Uterus (tissue), 4 donors: ENCODE measurements around the gene SRRM2. TPM values are rescaled to one million over a fixed set of nuclear protein-coding genes. Genes with fewer than 3 reads are reported as not detected.

Experiments used
- DNase-seq, 2 donors: peaks; one replicate each; pipeline ENCODE4 v3.0.0-alpha.2; 2019 to 2020
- H3K27ac ChIP-seq, 2 donors: fragments of 200-600 bp; sonication (generic); 1 replicate in 1 of 2; 2 replicates in 1 of 2; pipeline ENCODE4 v1.5.1; 2016 to 2018
- H3K27me3 ChIP-seq, 2 donors: fragments of 200-600 bp; sonication (generic); one replicate each; pipeline ENCODE4 v1.5.1; 2018 to 2019; ENCODE audit warnings: control low read depth in 1 of 2
- H3K36me3 ChIP-seq, 2 donors: fragments of 200-600 bp; sonication (generic); one replicate each; pipeline ENCODE4 v1.5.1; 2019; ENCODE audit warnings: control low read depth in 1 of 2
- H3K4me1 ChIP-seq, 2 donors: fragments of 200-600 bp; sonication (generic); one replicate each; pipeline ENCODE4 v1.5.1; 2018 to 2019; ENCODE audit warnings: control low read depth in 1 of 2
- H3K4me3 ChIP-seq, 2 donors: fragments of 200-600 bp; sonication (generic); 1 replicate in 1 of 2; 2 replicates in 1 of 2; pipeline ENCODE4 v1.5.1; 2018 to 2019; ENCODE audit warnings: mild to moderate bottlenecking in 1 of 2
- H3K9me3 ChIP-seq, 2 donors: fragments of 200-600 bp; sonication (generic); one replicate each; pipeline ENCODE4 v1.5.1; 2019; ENCODE audit warnings: control low read depth in 1 of 2
- POLR2A ChIP-seq, 2 donors: fragments of 450-650 bp; IDR thresholded peaks; one replicate each; pipeline ENCODE4 v1.6.1; 2016; ENCODE audit warnings: antibody characterized with exemption in 2 of 2, mild to moderate bottlenecking in 1 of 2, moderate library complexity in 1 of 2
- intact Hi-C: fragments of 100-400 bp; cut with DNase I; formaldehyde crosslinking; loops from one replicate; pipeline ENCODE4 v1.15.1; 2023; ENCODE audit warnings: low total_unique reads
- total RNA-seq, 4 donors: library from RNA; depleted of rRNA in 3 of 4; stranded (reverse); fragments of >200 nt in 3 of 4; gene quantifications; one replicate each; pipeline versions ENCODE4 v1.1.0 to v1.2.4, GENCODE V29; 2014 to 2023
- TF ChIP-seq, protein P1 (sequence below), 4 experiments: fragments of 200-600 bp in 2 of 4; fragments of 450-650 bp in 2 of 4; sonication (generic) in 2 of 4; IDR thresholded peaks; one replicate each; pipeline ENCODE4 v1.5.1; 2016 to 2019; ENCODE audit warnings: antibody characterized with exemption in 4 of 4, mild to moderate bottlenecking in 2 of 4, moderate library complexity in 1 of 4
- donor health status: DM: yes; HTN: yes; CAD: no.

SRRM2 gene
- total RNA-seq, 4 donors from 2014 or later, result 92.7 to 900 (median 121) TPM

DNA sequence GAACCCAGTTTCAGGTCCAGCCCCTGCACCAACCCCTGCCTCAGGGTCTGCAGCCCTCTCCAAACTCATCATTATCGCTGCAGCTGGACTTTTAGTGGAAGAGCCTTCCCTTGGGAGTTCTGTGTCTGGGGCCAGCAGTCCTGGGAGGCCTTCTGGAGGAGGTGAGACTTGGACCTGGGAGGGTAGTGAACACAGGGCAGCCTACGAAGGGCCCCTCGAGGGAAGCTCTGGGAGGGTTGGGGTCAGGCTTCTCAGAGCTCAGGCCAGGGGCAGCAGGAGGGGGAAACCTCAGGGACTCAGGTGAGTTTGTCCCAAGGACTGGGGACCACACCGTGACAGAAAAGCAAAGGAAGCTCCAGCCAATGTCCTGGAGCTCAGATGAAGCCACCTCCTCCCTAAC is 11.3 kb upstream of the SRRM2 start:
- H3K4me3 ChIP-seq, result no peak overlapping the region
- intact Hi-C loops, result no loop called here
- H3K27me3 ChIP-seq, result no peaks in the 10 kb centered on the region
- TF ChIP-seq, protein P1, sequence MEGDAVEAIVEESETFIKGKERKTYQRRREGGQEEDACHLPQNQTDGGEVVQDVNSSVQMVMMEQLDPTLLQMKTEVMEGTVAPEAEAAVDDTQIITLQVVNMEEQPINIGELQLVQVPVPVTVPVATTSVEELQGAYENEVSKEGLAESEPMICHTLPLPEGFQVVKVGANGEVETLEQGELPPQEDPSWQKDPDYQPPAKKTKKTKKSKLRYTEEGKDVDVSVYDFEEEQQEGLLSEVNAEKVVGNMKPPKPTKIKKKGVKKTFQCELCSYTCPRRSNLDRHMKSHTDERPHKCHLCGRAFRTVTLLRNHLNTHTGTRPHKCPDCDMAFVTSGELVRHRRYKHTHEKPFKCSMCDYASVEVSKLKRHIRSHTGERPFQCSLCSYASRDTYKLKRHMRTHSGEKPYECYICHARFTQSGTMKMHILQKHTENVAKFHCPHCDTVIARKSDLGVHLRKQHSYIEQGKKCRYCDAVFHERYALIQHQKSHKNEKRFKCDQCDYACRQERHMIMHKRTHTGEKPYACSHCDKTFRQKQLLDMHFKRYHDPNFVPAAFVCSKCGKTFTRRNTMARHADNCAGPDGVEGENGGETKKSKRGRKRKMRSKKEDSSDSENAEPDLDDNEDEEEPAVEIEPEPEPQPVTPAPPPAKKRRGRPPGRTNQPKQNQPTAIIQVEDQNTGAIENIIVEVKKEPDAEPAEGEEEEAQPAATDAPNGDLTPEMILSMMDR (IDR thresholded peaks at IDR 0.05), result no peak
- TF ChIP-seq POLR2A (IDR thresholded peaks at IDR 0.05), result no peak
- no peak for DNase-seq
- no peak overlapping the region for H3K27ac ChIP-seq
- H3K9me3 ChIP-seq, result no peaks in the 10 kb centered on the region
- no peaks in the 10 kb centered on the region for H3K4me1 ChIP-seq
- no peaks in the 10 kb centered on the region for H3K36me3 ChIP-seq

GRCh38 chr16:2742323-2743006 is 10.0 kb upstream of the SRRM2 start:
- Histone ChIP-seq H3K27me3 (no peaks in the 10 kb centered on the region), H3K27ac (no peak overlapping the region), H3K9me3 (no peaks in the 10 kb centered on the region), H3K4me1 (no peaks in the 10 kb centered on the region), H3K36me3 (no peaks in the 10 kb centered on the region), H3K4me3 (no peak overlapping the region)
- no peak for TF ChIP-seq POLR2A (IDR thresholded peaks at IDR 0.05)
- TF ChIP-seq, protein P1 (IDR thresholded peaks at IDR 0.05), result no peak
- intact Hi-C loops, result no loop called here
- DNase-seq, result no peak

DNA sequence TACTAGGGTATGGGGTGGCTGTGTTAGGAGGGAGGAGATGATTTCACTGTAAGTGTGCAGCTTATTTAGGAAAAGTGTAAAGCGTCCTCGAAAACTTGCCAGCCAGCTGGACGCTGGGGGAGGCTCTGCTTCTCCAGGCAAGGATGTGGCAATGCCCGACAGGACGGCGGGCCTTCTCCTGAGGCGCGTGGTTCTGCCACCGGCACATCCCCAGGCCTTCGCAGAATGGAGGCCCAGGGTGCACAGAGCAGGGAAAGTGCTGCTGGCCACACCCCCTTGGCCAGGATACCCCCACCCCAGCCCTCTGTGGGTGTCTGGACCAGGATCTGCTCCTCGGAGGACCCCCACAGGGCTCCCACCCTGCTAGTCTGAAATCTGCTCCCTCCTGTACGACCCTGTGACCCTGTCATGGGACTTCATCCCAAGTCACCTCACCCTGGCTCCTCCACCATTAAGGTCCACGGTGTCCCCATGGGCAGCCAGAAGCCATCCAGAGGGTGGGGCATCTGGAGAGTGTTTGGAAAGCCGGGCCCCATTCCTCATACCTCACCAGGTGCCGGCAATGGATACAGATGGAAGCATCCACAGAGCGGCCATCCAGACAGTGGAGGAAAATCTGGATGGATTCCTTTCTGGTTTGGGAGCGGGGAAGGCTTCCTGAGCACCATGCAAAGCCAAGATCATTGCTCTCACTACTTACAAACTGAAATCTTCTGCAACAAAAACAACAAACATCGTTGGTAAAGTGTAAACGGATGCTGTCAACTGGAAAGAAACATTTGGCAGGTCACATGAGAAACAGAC is 9.2 kb upstream of the SRRM2 start:
- Histone ChIP-seq H3K36me3 (no peaks in the 10 kb centered on the region), H3K4me3 (no peak overlapping the region), H3K27ac (no peak overlapping the region), H3K9me3 (no peaks in the 10 kb centered on the region), H3K27me3 (no peaks in the 10 kb centered on the region), H3K4me1 (no peaks in the 10 kb centered on the region)
- TF ChIP-seq, protein P1 (IDR thresholded peaks at IDR 0.05), result no peak
- TF ChIP-seq POLR2A (IDR thresholded peaks at IDR 0.05), result no peak
- intact Hi-C loops, result no loop called here
- no peak for DNase-seq

GRCh38 chr16:2744711-2745110 is 7.7 kb upstream of the SRRM2 start:
- TF ChIP-seq POLR2A (IDR thresholded peaks at IDR 0.05), result no peak
- TF ChIP-seq, protein P1 (IDR thresholded peaks at IDR 0.05), result no peak

More at GRCh38 chr16:2744711-2745110, 7.7 kb upstream of the SRRM2 start:
- Histone ChIP-seq H3K9me3 (no peaks in the 10 kb centered on the region), H3K27me3 (no peaks in the 10 kb centered on the region), H3K4me3 (no peak overlapping the region), H3K27ac (no peak overlapping the region), H3K36me3 (no peaks in the 10 kb centered on the region), H3K4me1 (no peaks in the 10 kb centered on the region)
- DNase-seq, result no peak
- intact Hi-C loops, result no loop called here
